ENCODE measurements around the gene ADAM12. TPM values are rescaled to one million over a fixed set of nuclear protein-coding genes. Genes with fewer than 3 reads are reported as not detected.

The ADAM12 gene
- total RNA-seq, 1 experiment from 2014 or later: 0.24 TPM

- no peaks in the 10 kb centered on the region for H4K20me1 ChIP-seq (ENCODE audit: control insufficient read depth, insufficient read depth, insufficient read length)
- Mint-ChIP-seq H3K9me3 (peaks cover 10% of the 10 kb centered on the region in 2 experiments; a peak in 4 of 5 replicates), H3K27ac (peak overlapping the region in 1 of 3 experiments; percentile 50; a peak in 2 of 7 replicates), H3K27me3 (ENCODE audit: low read depth) (no peaks in the 10 kb centered on the region), H3K4me1 (peaks cover 9 to 16% of the 10 kb centered on the region in 2 experiments), H3K36me3 (ENCODE audit: insufficient read depth in 1 of 3, low read depth in 3 of 3) (peaks cover 0 to 10% (median 9%) of the 10 kb centered on the region in 3 experiments; a peak in 5 of 7 replicates), H3K4me3 (no peak overlapping the region; a peak in 1 of 5 replicates)
- no peak overlapping the region for H3K9ac ChIP-seq (ENCODE audit: extremely low read depth, insufficient read length, low read length)
- no peak overlapping the region for H4K91ac ChIP-seq (ENCODE audit: insufficient read length, low read depth, low read length)
- H3K79me1 ChIP-seq (ENCODE audit: insufficient read depth, low read depth, low read length, poor library complexity, severe bottlenecking): no peaks in the 10 kb centered on the region
- H3T11ph ChIP-seq (ENCODE audit: low read length): no peak overlapping the region
- no peak overlapping the region for H4K8ac ChIP-seq (replicated peaks; ENCODE audit: insufficient read length, low read depth, low read length)
- no peak overlapping the region for H3K18ac ChIP-seq (ENCODE audit: insufficient read length, low read depth, low read length)
- H3K4me2 ChIP-seq (ENCODE audit: insufficient read depth, insufficient read length, low read length): no peak overlapping the region
- TF ChIP-seq CTCF (conservative IDR thresholded peaks at IDR 0.05): no peak
- no peak overlapping the region for H2BK120ac ChIP-seq (ENCODE audit: low read depth, low read length, poor library complexity, severe bottlenecking)
- WGBS (ENCODE audit: extremely low coverage, insufficient read length, low lambda C conversion rate): no CpG with 5 or more reads among the region's 5 CpGs
- H3K14ac ChIP-seq (ENCODE audit: insufficient read depth, low read length): no peak overlapping the region
- no peak overlapping the region for H2BK5ac ChIP-seq (ENCODE audit: insufficient read length, low read length)
- no peaks in the 10 kb centered on the region for H3K27me3 ChIP-seq (ENCODE audit: insufficient read depth, low read length)
- H3K79me2 ChIP-seq (ENCODE audit: insufficient read depth, low read length): no peaks in the 10 kb centered on the region
- no peak overlapping the region for H3K23ac ChIP-seq (ENCODE audit: insufficient read length, low read depth, low read length)
- no peaks in the 10 kb centered on the region for H3K23me2 ChIP-seq (ENCODE audit: insufficient read length, low read depth, low read length, poor library complexity, severe bottlenecking)
- H2BK20ac ChIP-seq (ENCODE audit: low read depth, low read length, poor library complexity, severe bottlenecking): no peak overlapping the region
- peaks cover 2% of the 10 kb centered on the region; the same call in 1 of the 2 replicates for H3K4me1 ChIP-seq (ENCODE audit: insufficient read depth, low read length)
- peaks cover 6% of the 10 kb centered on the region for H3K9me3 ChIP-seq (ENCODE audit: control insufficient read depth, low read depth, low read length)
- no peak overlapping the region for H2BK15ac ChIP-seq (ENCODE audit: low read depth, low read length)
- H3K4ac ChIP-seq (ENCODE audit: low read depth, low read length): no peak overlapping the region
- H2AK5ac ChIP-seq (ENCODE audit: insufficient read length, low read length): no peak overlapping the region
- no peak overlapping the region for H4K5ac ChIP-seq (ENCODE audit: insufficient read length, low read depth, low read length)
- DNase-seq: no peak
- H2AFZ ChIP-seq (ENCODE audit: low read length): no peak overlapping the region
- no peak overlapping the region for H2BK12ac ChIP-seq (ENCODE audit: insufficient read length, low read depth, low read length)
- H3K56ac ChIP-seq (ENCODE audit: insufficient read length, low read depth, low read length): no peak overlapping the region
- no peak overlapping the region for H3K27ac ChIP-seq (ENCODE audit: insufficient read length, low read depth, low read length)
Measured at GRCh38 chr10:126250045-126250444, 138.2 kb downstream of the ADAM12 start.

All from H9 (cell line).